Inferior parietal cortex (tissue), 1 donor: ENCODE data around the gene BCL11B.

ENCODE experiments used
- DNase-seq: peaks from one replicate; pipeline ENCODE4 v3.0.0-alpha.2; 2016; ENCODE audit errors: extremely low spot score

Gene BCL11B

GRCh38 chr14:99267837-99268781, 3.9 kb downstream of the BCL11B start:
- no peak for DNase-seq

DNA sequence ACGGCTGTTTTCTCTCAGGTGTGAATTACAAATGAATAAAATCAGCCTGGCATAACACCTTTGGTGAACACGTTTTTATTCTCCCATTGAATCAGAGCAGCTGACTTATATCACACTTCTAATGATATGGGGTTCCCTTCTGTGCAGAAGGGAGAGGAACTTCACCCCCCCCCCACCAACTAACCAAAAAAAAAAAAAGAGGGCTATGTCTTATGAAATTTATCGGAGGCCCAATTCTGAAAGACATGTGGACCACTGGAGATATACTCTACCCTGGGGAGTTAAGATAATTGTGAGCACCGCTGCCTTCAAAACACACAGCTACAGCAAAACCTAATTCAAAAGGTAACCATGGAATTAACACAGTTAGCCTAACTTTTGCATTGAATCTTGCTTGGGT, 4.6 kb downstream of the BCL11B start:
- DNase-seq, result no peak

DNA sequence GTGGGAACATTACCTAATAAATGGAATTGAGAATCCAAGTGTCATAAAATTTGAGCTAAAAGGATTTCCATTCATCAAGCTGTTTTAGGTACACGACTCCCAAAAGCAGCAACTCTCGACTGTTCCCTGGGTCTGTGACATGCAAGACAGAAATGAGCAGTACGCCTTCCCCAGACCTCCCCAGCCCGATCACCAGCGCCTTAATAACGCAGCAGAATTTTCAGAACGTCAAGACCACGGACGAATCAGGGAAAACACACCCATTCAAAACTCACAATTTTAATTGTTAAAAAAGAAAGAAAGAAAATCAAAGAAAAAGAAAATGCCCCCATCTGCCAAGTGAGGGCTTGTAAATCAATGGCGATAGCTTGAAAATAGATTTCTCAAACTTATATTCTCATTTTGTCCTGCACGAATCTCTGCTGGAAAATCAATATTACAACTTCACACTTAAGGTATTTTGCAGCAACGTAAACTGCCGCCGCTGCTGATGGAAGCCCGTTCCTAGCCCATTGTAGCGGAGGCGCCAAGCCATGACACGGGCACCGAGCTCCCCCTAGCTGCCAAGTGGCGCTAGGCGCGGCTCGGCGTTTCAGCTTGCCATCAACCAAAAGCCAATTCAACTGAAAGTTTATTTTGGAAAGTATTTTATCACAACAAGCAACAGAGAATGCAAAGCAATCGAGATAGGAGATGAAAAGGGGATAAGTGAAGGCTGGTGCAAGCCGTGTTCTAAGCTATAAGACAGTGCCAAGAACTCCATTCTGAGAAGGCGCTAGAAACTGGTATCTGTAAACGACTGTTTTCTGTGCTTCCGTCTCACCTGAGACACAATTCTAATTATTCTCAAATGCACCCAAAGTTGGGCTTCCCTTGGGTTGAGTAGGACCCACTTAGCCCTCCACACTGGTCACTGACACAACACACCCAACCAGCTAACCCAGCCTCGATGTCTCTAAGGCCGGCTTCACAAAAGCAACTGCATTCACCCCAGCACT, 5.5 kb downstream of the BCL11B start:
- DNase-seq, result peak; percentile 83

DNA sequence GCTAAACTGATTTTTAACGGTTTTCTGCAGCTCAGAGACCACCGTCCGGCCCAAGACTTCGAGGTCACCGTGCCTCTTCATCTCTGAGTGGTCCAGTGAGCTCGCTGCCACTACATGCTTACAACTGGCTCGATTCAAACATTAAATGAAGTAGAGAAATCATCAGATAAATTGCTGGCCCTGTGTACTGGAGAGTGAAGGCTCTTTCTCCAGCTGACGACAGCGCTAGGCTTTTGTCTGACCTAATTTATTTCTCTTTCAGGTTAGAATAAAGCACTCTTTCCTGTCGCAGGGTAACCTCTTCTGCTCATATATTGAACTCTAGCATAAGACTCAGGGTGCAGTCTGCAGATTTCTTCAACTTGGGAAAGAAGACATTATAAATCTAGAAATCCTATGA, 6.4 kb downstream of the BCL11B start:
- no peak for DNase-seq

GRCh38 chr14:99264691-99265450, 7.1 kb downstream of the BCL11B start:
- DNase-seq, result no peak

DNA sequence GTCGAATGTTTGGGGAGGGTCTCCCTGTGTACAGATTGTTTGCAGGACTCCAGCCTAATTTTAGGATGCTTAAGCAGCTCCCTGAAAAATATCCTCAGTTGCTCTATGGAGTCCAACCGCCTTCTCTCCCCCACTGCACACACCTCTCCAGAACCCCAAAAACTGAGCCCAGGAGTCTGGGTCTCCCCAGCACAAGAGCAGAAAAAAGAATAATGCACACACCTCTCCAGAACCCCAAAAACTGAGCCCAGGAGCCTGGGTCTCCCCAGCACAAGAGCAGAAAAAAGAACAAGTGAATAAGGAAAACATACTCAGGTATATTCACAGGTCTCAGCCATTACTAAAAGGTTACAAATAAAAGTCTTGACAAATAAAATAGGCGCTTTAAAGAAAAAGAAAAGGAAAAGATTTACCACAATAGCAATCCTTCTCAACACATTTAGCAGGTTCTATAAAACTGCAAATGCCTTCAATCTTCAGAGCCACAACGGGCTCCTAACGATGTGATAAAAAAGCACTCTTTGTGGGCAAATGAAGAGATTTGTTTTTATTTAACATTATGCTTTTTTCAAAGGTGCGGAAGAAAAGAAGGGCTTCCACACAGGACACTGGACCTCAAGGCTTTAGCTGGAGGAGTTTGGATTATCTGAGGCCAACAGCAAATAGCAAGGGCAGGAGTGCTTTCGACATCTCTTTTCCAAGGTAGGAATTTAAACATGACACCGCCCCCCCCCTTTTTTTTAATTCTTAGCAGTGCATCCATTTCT, 8.2 kb downstream of the BCL11B start:
- no peak for DNase-seq

DNA sequence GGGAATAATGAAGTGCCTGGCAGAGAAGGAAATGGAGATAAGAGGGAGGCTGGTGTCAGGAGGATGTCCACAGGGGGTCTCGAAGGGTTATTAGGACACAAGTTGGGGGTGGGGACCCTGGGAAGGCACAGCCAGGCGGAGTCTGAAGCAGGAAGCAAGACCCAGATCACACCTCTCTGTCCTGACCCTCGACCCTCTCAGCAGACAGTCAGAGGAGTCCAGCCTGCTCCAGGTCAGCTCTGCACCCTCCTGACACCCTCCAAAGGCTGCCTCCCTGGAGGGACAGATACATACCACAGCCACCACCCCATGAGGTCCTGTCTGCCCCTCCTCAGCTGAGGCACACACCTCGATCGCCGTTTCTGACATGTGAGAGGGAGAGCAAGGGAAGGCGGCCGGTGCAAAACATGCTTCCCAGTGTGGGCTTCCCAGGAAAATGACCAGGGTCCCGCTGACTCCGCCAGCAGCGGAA, 9.0 kb downstream of the BCL11B start:
- no peak for DNase-seq

- DNase-seq, result no peak
Measured at GRCh38 chr14:99261912-99262787, 9.8 kb downstream of the BCL11B start.

GRCh38 chr14:99260587-99261551, 11.1 kb downstream of the BCL11B start:
- DNase-seq, result no peak

DNA sequence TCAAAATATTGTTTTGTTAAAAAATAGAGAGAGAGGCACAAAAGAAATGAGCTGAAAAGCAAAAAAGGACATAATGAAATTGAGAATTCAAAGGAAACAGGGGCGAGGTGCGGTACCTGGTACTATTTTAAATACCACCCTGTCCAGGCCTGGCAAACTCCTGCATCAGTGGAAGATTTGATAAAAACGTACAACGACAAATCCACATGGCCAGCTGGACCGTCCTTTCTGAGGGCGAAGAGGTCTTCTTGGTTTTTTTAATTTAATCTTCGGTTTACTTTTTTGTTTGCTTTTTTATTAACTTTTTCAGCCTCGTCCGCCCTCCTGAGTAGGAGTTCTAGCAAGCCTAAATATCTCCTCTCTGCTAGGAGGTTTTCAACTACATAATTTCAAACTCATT, 11.9 kb downstream of the BCL11B start:
- DNase-seq, result no peak

DNA sequence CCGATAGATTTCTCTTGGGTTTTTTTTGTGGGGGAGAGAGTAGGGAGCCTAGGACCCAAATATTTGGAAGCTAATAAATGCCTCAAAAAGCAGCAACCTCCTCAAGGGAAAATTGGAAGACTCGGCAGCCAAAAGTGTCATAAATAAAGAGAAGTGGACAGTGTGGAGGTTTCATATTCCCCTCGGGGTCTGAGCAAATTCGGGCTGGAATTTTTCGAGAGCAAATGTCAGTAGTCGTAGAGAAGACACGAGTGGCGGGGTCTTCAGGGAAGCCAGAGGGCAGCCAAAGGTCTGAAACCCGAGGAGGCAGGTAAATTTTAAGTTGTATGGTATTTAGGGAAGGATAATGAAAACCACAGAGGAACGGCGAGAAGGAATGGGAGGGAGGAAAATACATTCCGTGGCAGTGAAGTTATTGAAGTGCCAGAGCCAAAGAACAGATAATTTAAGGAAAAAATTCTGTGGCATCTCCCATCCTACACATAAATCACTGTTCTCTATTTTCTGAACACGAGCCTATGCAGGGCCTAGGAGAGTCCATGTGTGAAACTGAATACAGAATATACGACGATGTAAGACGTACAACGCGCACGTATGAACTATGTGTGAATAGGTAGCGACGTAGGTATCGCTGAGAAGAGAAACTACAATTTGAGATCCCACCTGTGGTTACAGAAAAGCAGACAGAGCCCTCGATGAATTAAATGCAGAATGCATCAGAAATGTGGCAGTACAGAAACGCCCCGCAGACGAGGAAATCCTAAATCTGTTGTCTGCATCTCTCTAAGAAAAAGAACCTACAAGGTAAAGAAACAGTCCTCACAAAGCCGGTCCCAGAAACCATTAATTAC, 12.9 kb downstream of the BCL11B start:
- DNase-seq, result no peak

GRCh38 chr14:99258341-99258861, 13.6 kb downstream of the BCL11B start:
- DNase-seq, result no peak

DNA sequence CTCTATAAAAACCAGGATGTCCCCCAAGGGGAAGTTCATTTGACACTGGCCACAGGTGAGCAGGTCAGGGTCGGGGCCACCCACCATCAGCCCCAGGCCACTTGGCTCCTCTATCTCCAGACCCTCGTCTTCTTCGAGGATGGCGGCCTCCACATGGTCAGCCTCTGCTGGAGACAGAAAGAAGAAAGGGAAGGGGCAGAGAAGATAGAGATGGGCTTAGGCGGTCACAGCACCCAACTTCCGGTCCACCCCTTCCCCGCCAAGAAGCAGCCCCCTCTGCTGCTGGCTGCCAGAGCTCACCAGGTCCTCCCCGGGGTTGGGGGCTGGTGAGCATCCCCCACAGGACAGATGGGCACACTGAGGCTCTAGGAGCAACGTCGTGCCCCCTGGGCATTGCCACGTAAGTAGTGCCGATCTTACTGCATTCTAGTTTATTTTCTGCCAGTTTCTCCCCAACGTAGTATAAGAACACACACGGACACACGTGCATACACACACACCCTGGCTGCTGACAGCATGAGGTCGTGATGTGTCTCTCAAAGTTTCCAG, 14.2 kb downstream of the BCL11B start:
- no peak for DNase-seq

GRCh38 chr14:99257122-99257672, 14.8 kb downstream of the BCL11B start:
- no peak for DNase-seq

DNA sequence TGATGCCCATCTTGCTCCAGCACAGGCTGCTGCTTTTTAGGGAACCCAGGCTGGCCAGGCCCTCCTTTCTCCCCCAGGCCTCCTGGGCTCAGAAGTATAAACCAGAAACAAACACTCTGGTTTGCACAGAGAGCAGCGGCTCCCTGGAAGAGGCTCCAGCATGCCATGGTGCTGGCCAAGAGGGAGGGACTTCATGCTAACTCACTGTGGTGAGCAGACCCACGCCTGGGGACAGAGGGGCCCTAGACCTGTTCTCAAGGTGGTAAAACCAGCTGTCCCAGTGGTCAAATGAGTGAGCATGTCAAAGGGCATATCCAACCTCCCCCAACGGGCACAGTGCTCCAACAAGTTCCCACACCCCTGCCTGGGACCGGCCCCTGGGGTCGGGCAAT, 15.5 kb downstream of the BCL11B start:
- no peak for DNase-seq

GRCh38 chr14:99255621-99256482, 16.1 kb downstream of the BCL11B start:
- DNase-seq, result no peak
